EH (cell line): ENCODE measurements around the gene BCL2L14.

Source experiments
- DNase-seq: peaks from one replicate; pipeline ENCODE4 v3.0.0-alpha.2; 2015; ENCODE audit warnings: low read depth

The BCL2L14 gene, protein sequence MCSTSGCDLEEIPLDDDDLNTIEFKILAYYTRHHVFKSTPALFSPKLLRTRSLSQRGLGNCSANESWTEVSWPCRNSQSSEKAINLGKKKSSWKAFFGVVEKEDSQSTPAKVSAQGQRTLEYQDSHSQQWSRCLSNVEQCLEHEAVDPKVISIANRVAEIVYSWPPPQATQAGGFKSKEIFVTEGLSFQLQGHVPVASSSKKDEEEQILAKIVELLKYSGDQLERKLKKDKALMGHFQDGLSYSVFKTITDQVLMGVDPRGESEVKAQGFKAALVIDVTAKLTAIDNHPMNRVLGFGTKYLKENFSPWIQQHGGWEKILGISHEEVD

DNA sequence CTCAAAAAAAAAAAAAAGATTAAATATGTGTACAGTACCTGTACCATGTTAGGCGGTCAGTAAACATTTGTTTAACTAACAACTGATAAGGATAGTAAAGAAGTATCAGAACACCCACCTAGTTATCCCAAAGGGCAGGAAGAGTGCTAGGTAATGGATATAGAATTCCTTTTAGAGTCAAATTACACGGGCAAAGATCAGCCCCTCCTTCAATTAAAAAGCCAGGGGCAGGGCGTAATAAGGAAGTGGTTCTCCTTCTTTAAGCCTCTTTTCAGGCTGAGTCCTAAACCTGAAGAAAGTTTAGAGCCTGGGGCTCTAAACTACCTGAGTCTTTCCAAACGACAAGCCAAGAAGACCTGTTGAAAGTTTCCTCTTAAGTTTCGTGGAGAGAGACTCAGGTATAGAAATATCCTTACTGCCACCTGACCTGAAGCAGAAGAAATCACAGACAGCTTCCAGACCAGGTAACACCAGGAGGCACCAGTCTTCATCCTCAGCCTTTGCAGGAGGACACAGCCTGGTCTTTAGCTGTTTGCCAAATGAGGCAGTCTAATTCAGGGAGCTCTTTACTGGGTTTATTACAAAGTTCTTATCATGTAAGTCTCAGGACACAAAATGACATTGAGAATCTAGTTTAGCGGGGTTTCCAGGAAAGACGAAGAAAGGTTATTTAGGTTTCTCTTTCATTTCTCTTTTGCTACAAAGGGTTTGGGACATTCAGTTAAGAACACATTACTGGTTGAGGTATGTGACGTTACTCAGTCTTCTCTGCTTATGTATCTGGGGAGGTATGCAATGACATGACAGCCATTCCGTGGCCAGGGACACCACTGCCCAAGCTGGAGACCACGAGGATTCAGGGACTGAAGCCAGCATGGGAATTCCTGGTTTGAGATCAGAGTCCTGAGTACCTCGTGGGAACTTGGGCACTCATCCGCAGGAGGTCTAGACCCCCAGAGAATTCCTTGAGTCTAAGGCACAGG is at the start of gene BCL2L14:
Gene BCL2L14 (plus strand): TSS at position 266 of the 983 bp plus-strand sequence. CDS start 8,367 bp downstream, outside the sequence.
- DNase-seq, result peak; percentile 35

DNA sequence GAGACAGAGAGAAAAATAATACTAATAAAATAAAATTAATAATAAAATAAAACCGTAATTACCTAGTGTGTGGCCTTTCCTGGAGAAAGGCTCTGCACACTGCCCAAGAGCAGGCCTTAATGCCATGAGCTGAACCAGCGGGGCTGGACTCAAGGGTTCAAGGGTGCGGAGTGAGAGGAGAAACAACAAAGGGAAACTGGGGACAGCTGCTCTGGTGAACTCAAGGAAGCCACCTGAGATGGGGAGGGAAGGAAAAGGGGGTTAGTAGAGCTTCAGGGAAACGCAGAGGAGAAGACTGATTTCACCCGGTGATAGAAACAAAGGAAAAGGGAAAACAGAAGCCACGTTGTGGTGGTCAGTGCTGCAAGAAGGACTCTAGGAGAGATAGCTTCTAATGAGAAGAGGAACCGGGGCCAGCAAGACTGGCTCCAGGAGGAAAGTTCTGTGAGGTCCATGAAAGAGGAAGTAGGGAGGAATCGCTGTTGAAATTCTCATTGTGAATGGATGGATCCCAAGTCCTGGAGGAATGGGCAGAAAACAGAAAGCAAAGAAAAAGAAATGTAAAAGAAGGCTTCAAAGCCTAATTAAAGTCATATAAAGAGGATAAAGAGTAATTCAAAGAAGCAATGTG is 48.3 kb upstream of the BCL2L14 start:
- DNase-seq, result no peak

DNA sequence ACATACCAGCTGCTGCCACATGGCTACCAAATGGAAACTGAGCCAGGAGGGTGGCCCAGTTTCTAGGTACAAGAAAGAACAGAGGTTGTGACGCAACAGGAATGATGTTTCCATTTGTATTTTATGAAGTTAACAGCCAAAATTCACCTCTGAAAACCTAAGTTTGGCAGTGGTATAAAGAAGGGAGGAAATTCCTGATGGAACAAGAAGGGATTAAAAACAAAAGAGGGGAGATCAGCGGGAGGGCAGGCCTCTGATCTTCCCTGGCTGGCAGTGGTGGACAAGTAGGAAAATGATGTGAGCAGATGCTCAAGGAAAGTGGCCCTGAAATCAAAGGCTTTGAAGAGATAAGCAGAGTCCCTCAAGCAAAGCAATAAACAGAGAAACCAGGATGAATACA is 47.3 kb upstream of the BCL2L14 start:
- DNase-seq, result no peak

DNA sequence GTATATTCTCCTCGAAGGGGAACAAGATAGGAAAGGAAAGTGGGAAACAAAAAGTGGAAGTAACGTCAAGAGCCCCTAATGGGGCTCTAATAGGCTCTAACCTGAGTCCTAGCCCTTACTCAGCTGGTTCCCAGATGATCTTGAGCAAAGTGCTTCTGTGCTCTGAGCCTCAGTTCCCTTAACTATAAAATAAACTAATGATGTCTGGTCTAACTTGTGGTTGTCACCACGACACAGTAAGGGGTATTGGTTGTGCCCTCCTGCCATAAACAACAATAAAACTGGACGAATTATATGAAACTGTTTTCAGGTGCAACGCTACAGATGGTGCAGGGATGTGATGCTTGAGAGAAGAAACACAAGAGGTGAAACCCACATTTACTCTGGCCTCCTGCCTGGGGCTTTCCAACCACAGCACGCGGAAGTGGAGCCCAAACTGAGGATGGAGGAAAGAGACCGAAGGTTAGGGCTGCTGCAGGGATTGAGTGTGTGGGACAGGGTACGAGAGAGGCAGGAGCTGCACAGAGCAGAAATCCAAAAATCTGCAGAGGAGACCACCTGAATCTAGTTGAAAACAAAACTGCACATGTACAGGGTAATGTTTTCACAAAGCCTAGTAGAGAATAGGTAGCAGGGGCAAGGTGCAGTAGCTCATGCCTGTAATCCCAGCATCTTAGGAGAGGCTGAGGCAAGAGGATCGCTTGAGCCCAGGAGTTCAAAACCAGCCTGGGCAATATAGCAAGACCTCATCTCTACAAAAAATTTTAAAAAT is 45.6 kb upstream of the BCL2L14 start:
- DNase-seq, result no peak

DNA sequence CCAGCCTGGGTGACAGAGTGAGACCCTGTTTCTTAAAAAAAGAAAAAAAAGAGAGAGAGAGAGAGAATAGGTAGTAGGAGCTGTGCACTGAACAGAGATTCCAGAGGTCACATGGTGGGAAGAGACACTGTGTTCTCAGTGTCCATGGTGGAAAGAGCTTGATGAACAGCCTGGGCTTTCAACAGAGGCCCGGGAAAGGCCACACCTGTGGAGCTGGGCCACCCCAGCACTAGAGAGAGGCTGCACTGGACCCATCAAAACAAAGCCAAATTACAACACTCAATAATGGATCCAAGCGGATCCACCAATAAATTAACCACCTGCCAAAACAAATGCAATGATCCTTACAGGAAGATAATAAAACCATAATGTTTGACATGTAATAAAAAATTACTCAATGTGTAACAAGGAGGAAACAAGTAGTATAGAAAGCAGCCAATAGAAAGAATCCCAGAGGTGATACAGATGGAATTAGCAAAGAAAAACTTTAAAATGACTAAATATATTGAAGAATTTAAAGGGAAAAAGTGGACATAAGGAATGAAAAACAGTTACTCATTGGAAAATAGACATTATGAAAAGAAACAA is 44.8 kb upstream of the BCL2L14 start:
- DNase-seq, result no peak

DNA sequence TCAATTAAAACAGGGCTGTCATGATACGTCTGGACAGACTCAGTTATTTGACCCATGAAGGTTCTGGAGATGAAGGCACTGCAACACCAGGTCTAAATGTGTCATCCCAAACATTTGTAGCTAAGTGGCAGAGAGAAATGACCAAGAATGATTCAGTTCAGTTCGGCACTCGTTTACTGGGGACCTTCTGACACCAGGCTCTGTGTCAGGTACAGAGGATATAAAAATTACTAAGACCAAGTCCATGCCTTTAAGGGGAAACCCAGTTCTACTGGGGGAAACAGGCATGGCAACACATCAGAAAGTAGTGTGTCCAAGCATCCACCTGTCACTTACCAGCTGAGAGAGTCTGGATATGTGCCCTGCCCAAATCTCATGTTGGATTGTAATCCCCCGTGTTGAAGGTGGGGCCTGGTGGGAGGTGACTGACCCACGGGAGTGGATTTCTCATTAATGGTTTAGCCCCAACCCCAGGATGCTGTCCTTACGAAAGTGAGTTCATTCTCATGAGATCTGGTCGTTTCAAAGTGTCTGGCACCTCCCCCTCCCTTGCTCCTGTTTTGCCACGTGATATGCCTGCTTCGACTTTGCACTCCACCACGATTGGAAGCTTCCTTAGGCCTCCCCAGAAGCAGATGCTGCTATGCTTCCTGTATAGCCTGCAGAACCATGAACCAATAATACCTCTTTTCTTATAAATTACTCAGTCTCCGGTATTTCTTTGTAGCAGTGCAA is 41.9 kb upstream of the BCL2L14 start:
- no peak for DNase-seq

DNA sequence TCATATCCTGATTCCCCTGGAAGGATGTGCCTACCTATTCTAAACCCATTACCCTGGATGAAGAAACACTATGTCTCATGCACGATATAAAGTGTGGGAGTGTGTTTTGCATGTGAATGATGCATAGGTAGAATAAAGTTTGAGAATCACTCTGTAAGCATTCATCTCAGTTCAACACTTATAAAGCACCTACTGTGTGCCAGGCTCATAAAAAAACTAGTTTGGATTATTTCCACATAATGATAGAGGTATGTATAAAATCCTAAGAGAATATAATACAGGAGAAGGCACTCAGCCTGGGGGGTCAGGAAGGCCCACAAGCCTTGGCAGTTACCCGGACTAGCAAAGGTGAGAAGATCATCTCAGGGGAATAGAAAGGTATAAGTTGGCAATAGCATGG is 41.1 kb upstream of the BCL2L14 start:
- DNase-seq, result no peak

DNA sequence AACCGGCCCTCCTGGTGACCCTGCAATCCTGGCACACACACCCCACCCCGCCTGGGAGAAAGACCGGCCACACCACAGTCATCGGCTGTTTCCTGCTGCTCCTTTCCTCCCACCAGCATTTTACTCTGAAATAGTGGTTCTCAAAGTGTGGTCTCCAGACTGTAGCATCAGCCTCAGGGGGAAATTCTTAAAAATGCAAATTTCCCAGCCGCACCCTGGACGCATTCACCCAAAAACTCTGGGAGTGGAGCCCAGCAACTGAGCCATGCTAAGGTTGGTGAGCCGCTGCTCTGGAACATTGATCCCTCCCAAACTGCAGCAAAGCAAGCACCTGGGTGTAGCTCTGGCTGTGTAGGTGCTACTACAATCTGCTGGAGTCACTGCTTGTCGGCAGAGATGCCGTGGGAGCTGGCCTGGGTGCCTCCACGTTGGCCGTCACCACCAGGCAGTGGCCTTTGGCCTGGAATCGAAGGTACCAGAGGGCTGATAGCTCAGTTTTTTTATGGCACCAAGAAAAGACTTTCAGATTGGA is 38.4 kb upstream of the BCL2L14 start:
- DNase-seq, result no peak

DNA sequence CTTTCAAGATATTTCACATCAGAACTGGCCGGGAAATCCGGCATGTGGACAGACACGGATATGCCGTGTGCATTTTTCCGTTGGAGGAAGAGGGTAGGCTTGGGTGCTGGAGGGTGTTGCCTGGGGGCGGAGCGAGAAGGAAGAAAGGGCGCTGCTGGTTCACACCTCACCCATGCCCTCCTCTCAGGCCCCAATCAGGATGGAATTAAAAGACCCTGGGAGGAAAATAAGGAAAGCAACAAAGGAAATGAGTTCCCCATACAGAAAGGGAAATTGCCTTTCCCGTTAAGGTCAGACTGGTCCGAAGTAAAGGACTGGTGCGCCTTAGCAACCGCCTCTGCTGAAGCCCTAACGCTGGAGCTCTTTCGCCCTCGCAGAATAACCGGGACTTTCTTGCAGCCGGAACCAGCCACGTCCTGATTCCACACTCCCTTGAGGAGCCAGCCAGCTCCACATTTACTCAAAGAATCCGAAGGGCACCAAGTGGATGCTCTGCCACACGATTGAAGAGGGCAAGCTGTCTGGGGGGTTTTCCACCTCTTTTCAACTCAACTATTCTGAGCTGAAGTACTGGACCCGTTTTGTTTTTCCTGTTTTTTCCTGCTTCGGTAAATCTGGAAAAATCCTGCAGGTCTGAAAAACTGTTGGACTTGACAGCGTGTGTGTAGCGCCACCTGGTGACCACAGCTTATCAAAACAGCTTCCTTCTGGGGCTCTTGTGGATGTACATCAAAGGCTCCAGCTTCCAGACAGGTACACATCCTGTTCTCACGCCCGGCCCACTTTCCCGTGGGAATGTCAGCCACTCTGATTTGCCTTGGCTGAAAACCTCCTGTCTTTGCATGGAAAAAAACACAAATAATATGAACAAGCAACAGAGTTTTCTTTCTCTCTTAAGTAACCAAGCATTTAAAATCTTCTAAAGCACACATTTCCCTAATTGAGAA is 37.6 kb upstream of the BCL2L14 start:
- DNase-seq, result peak; percentile 82

DNA sequence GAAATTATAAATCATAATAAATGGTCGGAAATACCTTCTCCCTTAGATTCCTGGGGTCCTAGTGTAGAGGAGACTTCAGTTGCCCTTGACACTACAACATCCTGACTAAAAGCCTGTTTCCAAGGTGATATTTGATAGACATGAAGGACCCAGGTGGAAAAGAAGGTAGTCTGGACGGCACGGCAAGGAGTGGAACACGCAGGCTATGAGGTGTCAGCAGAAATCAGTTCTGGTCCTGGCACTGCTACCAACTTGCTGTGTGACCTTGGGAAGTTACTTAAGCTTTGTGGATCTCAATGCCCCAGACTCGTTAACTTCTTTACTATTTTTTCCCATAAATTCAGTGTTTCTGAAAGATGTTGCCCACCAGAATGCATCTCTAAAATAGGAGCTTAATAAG is 36.9 kb upstream of the BCL2L14 start:
- no peak for DNase-seq

DNA sequence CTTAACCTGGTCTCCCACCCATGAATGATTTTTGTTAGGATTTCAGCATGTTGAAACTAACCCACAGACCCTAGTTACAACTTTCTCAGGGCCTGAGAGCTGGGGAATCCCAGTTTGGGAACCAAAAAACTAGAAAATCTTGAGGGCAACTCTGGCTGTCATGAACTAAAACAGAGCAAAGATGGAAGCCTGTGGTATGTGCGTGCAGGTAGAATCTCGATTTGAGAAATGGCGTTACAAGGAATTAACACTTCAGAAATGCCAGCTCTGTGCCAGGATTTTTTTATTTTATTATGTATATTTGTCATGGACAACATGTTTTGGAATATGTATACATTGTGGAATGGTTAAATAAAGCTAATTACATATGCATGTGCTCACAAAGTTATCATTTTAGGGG is 36.4 kb upstream of the BCL2L14 start:
- DNase-seq, result no peak

DNA sequence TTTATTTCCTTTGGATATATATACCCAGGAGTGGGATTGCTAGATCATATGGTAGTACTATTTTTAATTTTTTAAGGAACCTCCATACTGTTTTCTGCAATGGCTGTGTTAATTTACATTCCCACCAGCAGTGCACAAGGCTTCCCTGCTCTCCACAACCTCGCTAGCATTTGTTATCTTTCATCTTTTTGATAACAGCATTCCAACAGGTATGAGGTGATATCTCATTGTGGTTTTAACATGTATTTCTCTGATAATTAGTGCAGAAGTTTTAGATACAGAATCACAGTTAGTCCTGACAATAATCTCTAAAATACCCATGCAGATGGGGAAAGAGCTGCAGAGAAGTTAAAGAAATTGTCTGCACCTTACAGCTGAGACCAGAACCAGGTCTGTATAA is 35.5 kb upstream of the BCL2L14 start:
- no peak for DNase-seq

DNA sequence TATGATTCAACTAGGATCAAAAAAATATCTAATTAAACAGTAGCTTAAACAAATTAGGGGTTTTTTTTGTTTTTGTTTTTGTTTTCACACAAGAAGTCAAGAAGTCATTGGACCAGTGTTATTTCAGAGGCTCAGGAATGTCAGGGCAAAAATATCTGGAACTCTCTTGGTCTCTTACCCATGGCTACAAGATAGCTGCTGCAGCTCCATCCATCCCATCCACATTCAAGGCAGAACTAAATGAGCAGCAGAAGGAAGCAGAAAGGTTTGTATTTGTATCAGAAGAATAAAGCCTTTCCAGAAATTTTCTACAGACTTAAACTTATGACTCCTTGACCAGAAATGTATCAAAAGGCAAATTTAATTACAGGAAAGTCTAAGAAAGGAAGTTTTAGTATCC is 33.8 kb upstream of the BCL2L14 start:
- no peak for DNase-seq

DNA sequence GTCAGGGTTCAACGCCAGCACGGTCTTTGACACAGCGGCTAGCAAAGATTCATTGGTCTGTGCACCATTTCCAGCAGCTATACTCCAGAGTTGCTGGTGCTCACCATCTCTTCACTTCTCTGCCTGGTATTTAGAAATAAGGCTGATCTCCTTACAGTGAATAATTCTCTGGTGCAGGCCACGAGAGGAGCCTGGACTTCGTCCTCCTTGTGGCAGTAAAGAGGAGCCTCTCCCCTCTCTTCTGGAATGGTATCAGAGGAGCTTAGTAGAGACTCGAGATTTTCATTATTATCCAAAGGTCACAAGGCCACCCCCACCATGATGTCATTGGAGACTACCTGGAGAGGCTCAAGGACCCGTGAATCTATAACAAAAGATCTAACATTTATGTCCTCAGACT is 30.8 kb upstream of the BCL2L14 start:
- no peak for DNase-seq

DNA sequence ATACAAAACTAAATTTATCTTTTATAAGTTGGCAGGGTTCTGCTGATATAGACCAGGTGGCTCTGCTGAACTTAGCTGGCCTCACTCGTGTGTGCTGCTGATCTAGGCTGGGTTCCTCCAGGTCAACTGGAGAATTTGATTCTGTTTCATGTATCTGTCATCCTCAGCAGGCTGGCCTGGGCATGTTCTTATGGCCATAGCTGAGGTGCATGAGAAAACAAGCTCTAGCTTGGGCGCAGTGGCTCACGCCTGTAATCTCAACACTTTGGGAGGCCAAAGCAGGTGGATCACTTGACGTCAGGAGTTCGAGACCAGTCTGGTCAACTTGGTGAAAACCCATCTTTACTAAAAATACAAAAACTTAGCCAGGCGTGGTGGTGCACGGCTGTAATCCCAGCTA is 24.3 kb upstream of the BCL2L14 start:
- no peak for DNase-seq

DNA sequence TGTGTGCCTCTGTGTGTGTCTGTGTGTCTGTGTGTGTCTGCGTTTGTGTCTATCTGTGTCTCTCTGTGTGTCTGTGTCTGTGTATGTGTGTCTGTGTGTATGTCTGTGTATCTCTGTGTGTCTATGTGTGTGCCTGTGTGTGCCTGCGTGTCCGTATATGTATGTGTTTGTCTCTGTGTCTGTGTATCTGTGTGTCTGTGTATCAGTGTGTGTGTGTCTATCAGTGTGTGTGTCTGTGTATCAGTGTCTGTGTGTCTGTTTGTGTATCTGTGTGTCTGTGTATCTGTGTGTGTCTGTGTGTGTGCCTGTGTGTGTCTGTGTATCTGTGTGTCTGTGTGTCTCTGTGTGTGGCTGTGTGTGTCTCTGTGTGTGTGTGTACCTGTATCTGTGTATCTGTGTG is 23.1 kb upstream of the BCL2L14 start:
- DNase-seq, result no peak

DNA sequence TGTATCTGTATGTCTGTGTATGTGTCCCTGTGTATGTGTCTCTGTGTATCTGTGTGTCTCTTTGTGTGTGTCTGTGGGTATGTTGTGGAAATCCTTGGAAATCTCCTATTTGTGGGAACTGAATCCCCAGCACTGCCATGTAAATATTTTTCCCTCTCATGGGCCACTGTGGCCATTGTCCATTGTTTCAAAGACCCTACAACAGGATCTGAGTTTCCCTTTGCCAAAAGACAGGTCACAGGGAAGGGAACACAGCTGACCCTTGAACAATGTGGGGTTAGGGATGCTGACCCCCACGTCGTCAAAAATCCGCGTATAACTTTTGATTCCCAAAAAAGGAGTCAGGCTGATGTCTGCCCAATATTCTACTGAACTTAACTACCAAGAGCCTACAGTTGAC is 22.5 kb upstream of the BCL2L14 start:
- no peak for DNase-seq

DNA sequence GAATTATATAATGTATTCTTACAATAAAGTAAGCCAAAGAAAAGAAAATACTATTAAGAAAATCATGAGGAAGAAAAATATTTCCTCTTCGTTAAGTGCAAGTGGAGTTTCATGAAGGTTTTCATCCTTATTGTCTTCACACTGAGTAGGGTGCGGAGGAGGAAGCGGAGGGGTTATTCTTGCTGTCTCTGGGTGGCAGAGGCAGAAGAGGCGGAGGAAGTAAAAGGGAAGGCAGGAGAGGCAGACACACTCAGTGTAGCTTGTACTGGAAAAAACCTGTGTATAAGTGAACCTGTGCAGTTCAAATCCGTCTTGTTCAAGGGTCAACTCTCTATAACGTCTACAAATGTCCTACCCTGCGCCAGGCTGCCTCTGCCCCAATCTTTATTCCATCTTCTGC is 22.0 kb upstream of the BCL2L14 start:
- DNase-seq, result no peak

DNA sequence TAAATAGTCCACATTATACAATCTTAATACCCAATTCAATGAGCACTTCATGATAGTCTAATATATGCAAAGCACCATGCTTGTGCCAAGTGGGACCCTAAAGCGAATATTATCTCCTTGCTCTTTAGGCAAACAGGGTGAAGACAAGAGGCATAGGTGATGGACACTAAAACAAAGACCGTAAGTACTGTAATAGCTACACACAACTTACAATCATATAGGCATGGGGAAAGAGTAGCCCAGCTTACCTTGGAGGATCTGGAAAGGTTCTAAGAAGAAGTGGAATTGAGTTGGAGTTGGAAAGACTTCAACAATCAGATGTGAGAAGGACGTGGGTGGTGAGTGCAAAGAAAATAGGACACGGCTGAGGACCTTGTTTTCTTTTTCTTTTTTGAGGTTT is 19.1 kb upstream of the BCL2L14 start:
- DNase-seq, result no peak
